ENCODE results near the gene SFTA2.
"Not testable (repeated sequence)": the region's sequence is repeated elsewhere in the genome, so short reads cannot be mapped to it uniquely, and the experiment has no call there.

Gene SFTA2

DNA sequence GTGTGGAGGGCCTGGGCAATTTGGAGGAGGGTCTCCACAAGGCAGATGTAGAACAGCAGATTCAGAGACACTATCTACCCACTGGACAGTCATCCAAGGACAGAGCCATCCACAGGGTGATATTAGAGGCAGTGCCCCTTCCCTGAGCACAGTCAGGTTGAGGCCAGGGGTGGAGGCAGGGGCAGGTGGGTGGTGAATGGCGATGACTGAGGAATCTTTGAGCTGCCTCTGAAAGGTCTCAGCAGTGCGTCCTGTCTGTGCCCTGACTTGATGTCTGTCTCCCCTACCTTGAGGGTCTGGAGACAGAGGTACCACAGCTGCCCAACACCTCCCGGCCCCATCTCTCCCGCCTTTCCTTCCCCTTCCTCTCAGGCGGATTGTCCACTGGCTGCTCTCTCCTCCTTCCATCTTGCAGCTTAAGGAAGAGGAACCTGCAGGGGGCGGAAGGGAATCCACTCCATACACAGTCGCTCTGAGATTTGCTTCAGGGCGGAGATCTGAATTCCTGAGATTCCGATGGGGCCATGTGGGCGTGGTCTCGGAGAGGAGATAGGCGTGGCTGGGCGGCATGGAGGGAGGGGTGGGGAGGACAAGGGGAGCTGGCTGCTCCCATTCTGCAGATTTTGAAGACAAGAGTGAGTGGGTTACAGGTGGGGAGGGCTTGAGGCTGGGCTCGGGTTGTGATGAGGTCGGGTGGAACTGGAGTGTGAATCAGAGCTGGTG lies 10.5 kb upstream of the SFTA2 start:
- no peak for DNase-seq

DNA sequence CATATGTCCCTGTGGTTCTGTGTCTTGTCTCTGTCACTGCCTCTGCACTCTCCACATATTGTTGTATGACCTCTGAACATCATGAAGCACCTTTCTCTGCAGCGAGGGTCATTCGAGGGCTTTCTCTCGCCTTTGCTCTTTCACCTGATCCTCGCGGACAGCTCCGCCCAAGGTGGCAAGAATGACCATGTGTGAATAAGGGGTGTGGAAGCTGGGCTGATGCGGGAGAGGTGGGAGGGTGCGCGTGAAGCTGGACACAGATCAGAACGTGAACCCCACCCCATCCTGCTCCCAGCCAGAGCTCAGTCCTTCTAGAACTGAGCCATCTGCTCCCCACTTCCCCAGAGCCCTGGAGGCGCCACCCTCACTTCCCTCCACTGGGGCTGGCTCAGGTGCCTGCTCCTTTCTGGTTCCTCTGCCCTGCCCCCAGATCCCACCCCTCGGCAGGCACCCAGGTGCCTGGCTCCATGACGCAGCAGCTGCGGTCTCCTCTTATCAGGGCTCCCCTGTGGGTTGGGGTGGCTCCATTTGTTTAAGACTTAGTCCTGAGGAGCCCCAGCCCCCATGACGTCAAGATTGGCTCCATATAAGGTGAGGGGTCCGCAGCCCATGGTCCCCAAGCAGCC lies 8.5 kb upstream of the SFTA2 start, which contains the start of gene MUCL3:
TSS of gene MUCL3 (plus strand) at position 613 of the 626 bp plus-strand sequence. CDS start 27 bp downstream, outside the sequence.
- DNase-seq: no peak

DNA sequence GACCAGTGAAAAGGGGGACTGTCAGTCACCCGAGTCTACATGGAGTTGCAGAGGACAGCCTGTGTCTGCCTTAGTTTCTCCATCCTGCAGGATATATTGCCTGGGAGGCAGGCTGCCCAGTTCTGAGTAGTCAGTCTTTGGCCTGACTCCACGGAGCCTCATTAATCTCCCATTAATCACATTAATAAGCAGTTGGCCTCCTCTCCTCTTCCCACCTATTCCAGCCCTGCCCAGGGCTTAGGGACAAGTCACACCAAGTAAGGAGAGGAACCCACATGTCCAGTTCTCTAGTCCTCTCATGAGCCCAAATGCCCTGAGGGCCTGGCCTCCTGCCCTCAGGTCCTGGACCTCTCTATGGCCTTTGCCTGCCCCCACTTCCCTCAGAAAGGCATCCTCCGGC lies 7.5 kb upstream of the SFTA2 start:
- no peak for DNase-seq

DNA sequence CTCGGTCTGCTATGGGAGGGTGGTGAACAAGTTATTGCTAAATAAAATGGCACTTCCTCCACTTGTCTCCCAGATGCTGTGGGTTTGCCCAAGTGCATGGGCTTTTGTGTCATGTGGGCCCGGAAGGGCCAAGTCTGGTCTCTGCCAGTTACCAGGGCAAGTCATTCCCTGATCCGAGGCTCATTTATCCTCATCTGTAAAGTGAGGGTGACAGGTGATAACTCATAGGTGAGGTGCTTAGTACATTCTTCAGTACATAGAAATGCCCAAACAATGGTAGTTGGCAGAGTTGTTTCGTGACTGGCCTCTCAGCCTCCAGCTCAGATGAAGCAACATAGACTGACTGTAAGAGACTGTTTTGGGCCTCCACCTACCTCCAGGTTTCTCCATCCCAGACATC lies 6.8 kb upstream of the SFTA2 start:
- DNase-seq: no peak

DNA sequence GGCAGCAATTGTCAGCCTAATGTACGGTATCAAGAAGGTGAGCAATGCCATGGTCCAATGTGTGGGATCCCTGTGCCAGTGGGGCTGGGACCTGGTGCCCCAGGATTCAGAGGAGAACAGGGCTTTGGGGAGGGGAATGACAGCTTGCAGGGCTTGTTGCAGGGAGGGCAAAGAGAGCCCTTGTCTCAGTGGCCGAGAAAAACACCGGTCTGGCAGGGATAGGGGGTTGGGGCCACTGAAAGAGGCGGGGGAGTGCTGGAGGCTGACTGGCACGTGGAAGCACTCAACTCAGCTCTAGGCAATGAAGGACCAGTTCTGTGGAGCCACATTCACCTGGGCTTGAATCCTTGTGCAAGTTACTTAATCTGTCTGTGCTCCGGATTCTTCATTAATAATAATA lies 5.3 kb upstream of the SFTA2 start:
- no peak for DNase-seq

DNA sequence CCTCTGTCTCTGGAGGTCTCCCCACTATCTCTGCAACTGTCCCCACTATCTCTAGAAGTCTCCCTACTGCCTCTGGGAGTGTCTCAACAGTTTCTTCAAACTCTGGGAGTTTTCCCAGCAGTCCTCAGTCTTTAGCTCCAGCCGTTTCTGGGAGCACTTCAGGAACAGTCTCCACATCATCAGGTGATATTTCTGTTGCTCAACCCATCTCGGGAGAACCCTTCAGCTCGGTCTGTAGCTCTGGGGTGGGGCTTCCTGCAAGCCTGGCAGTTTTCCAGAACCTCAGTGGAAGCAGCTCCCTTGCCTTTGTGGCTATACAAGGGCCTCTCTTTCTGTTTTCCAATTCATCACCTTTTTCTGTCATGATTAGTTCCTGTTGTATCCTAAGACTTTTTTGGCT lies 3.0 kb upstream of the SFTA2 start:
- DNase-seq: no peak

DNA sequence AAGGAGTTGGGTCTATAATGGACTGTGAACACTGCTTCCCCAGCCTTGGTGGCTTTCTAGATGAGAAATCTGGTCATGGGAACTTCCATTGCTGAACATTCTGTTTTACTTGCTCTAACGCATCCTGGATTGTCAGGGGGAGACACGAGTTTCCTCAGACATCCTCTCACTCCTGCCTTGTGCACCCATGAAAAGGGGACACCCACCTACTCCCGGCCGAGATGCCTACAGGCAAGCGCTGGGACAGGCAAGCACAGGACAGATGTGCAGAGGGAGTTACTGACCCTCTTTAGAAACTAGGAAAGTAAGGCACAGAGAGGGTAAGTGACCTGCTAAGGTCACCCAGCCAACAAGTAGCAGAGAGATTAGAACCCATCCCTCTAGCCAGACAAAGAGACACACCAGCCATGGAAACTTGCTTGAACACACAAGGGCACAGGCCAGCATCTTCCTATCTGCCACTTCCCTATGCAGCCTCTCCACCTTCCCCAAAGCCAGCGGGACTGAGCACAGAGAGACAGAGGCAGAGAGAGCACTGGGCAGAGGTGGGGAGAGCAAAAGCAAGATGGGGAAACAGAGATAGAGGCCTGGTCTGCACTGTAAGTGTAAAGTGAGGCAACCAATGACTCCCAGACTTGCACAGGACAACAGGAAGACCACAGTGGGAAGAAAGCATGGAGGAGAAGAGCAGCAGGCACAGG lies 845 bp upstream of the SFTA2 start:
- no peak for DNase-seq

DNA sequence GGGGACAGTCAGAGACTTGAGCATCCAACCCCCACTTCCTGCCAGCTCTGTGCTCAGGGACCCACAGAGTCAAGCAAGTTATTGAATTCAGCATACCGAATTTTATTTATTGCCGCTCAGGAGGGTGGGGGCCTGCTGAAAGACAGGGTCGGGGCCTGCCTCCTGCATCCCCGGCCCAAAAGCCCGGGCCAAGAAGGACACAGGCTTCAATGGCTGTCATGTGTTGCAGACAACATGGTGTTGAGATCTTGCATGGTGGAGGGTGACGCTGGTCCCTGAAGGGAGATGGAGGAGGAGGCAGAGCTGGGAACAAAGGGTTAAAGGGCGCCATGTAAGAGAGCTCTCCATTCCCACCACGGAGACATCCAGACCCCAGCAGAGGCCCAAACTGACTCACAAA lies 698 bp downstream of the SFTA2 start:
- DNase-seq: no peak

DNA sequence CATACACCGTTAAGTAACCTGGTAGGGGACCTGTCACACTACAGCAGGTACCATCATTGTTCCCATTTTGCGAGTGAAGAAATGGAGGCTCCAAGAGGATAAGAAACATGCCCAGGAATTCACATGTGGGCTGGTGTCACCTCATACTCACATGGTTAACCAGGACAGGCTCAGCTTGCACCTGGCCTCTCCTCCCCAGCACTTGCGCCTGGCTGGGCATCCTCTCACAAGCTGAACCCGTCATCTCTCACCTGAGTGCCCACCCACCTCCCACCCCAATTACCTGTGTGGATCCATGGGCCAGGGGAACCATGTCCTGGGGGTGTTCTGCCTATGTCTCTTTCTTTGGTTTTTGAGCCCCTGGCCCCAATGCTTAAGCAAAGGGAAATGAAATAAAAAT lies 1.5 kb downstream of the SFTA2 start:
- no peak for DNase-seq

DNA sequence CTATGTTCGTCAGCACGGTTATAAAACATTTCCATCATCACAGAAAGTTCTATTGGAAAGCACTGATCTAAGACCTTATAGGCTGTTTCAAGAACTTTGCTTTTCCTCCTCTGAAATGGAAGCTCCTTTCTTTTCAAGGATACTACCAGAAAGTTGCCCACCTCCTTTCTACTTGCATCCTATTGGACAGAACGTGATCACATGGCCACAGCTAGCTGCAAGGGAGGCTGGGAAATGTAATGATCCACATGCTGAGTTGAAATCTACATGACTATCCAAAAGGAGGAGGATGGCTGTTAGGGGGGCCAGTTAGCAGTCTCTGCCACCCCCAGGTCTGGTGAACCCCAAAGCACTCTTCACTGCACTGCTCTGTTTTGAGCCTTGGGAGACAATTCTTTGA lies 3.3 kb downstream of the SFTA2 start:
- DNase-seq: no peak

DNA sequence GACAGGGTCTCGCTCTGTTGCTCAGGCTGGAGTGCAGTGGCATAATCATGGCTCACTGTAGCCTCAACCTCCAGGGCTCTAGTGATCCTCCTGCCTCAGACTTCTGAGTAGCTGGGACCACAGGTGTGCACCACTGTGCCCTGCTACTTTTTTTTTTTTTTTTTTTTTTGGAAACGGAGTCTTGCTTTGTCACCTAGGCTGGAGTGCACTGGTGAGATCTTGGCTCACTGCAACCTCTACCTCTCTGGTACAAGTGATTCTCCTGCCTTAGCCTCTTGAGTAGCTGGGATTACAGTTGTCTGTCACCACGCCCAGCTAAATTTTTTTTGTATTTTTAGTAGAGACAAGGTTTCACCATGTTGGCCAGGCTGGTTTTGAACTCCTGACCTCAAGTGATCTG lies 4.9 kb downstream of the SFTA2 start:
- not testable (repeated sequence) for DNase-seq

DNA sequence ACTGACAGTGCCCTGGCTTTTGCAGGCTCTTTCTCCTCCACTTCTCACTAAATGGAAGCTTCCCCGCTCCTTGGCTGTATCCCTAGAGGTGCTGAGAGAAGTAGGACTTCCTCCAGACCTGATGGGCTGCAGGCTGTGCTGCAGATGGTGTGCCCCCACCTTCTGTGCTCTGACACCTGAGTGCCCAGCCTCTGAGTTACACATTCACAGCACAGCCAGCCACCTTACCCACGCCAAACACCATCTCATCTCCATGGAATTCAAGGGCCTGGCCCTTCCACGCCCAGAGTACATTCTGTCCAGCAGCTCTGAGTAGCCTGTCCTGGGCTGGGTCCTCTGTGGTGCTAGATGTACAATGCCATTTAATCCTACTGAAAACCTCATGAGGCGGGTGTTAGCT lies 5.3 kb downstream of the SFTA2 start:
- DNase-seq: no peak

DNA sequence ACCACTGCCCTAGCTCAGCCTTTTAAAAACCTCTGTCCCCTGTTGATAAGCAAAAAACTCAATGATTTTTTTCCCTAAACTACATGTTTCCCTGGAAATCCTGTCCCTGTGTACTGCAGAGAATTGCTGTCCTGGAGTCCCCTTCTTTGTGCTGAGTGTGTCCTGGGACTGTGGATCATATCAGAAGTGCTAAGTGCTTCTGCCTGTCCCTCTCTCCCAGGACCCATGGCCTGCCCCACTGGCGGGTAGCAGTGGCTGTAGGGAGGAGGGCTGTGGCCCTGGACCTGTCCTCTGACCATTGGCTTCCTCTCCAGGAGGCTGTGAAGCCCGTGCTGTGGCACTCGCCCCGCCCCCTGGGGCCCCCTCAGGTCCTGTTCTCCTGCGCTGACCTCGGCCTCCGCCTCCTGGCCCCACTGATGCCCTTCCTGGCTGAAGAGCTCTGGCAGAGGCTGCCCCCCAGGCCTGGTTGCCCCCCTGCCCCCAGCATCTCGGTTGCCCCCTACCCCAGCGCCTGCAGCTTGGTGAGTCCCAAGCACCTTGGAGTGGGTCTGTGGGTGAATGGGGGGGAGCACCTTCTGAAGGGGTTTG lies 7.8 kb downstream of the SFTA2 start:
- not testable (repeated sequence) for DNase-seq

DNA sequence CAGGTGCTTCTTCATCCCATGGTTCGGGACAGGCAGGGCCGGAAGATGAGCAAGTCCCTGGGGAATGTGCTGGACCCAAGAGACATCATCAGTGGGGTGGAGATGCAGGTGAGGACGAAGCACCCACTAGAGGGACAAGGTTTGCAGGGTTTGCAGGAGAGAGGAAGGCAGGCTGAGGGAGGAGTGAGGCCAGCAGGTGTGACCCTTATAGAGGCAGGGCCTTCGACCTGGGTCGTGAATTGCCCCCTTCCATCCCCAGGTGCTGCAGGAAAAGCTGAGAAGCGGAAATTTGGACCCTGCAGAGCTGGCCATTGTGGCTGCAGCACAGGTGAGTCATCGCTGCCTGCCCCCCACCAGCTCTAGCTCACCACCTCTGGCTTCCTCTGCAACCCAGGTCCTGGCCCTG lies 9.5 kb downstream of the SFTA2 start:
- no peak for DNase-seq

DNA sequence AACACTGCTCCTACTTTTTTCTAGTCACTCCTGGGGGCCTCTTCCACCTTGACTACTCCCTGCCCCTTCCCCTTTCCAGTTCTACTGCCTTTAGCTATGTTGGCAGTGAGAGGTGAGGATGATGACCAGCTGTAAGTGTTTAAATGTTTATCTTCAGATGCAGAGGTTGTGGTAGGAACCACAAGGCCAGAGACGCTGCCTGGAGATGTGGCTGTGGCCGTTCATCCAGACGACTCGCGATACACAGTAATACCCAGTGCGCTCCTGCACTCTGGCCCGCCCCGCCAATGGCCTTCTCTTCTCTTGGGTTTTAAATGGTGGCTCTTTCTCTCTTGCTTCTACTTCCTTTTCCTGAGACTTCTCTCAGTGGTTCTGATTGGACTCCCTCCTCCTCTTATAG lies 13.3 kb downstream of the SFTA2 start:
- no peak for DNase-seq

DNA sequence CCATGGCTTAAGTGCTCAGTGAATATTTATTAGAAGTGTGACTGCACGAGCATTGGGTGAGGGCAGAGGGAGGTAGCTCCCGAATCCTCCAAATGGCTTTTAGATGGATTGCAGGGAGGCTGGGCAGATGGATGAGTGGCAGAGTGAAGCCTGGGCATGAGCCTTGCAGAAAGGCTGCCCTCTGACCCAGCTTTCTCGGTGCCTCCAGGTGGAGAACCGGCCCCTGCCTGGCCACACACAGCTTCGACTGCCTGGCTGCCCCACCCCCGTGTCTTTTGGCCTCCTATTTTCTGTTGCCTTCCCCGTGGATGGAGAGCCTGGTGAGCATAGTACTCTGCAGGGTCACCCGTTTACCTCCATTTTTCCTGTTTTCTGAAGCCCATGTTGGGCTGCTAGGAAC lies 14.5 kb downstream of the SFTA2 start:
- no peak for DNase-seq

DNA sequence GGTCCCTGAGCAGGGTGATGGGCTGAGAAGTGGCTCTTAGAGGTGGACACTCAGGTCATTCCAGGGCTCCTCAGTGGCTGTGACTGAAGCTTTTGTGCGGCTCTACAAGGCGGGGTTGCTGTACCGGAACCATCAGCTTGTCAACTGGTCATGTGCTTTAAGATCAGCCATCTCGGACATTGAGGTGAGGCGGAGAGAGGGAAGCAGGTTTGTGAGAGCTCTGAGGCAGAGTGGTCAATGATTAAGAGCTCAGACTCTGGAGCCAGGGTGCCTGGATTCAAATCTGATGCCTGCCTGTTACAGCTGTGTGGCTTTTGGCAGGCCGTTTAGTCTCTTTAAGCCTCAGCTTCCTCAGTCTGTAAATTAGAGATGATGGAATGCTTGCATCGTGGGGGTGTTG lies 14.9 kb downstream of the SFTA2 start:
- DNase-seq: no peak

DNA sequence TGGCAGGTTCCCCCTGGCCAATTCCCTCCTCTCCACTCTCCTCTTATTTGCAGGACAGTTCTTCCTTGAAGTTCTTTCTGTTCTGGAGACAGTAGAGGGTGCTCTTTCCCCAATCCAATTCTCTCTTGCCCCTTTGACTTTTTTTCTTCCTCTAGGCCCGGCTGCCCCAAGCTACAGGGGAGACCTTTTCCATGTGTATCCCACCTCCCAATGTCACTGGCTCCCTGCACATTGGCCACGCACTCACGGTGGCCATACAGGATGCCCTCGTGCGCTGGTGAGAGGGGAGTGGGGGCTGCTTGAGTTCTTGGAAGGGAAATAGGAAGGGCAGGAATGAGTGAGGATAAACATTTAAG lies 16.4 kb downstream of the SFTA2 start:
- peak; percentile 21 for DNase-seq

DNA sequence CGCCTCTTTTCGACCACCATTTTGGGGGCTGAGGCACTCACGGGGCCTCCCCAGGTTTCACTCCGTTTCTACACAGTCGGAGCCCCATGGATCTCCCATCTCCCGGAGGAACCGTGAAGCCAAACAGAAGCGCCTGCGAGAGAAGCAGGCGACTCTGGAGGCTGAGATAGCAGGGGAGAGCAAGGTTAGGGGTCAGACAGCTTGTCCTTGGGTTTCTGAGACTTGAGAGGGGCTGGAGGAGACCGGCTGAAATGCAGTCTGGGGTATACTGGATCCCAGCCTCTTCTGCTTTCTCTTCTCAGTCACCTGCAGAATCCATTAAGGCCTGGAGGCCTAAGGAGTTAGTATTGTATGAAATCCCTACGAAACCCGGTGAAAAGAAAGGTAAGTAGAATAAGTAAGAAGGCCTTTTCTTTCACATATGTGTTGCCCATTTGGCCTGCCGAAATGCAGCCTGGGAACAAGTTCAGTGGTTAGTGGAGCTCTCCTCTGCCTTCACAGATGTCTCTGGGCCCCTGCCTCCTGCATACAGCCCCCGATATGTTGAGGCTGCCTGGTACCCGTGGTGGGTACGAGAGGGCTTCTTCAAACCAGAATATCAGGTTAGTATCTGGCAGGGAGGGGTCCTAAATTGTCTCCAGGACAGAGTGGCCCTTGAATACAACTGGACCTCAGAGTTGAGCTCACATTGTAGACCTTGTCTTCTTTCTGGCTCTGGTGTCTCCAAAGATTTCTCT lies 16.9 kb downstream of the SFTA2 start:
- DNase-seq: no peak

DNA sequence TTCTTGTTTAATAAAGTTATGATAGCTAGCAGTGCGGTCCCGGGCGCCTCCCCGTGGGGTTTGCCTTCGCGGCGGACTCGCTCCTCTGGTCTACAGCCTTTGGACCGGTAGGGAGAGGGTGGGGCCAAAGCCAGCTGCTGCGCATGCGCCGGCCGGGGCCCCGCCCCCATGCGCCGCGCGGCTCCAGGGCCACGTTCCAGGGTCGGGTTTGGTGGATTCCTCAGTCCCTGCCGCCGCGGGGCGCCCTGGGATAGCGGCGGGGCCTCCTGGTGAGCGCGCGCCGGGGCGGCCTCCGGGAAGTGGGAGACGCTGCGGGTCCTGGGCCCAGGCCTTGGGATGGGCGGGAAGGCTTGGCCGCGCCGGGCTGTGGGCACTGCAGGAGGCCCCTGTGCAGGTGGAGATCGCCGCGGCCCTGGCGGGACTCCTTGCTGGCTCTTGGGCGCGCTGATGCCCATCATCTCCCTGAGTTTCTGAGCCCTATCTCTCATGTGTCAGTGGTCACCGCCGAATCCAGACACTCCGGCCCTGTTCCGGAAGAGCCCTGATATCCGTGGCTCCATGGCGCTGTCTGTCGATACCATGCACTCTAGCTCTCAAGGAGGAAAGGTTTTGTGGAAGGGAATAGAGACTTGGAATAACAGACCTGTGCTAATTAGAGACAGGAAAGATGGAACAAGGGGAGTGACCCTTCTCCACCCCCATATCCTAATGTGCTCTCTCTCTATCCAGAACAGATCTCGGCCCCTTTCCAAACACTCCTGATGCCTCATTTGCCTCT lies 17.7 kb downstream of the SFTA2 start, which contains the start of gene VARS2:
TSS of gene VARS2 (plus strand) at position 163 of the 778 bp plus-strand sequence. CDS start at position 762, 599 bp downstream.
- DNase-seq: peak; percentile 92

DNA sequence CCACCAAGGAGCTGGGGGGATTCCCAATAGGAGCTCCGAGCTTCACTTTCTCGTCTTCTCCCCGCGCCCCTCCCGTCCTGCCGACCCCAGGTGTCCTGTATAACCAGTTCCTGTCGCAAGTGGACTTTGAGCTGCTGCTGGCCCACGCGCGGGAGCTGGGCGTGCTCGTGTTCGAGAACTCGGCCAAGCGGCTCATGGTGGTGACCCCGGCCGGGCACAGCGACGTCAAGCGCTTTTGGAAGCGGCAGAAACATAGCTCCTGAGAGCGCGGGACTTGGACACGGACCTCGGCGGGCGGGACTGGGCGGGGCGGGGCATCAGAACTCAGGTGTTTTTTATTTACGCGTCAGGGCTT lies 18.3 kb downstream of the SFTA2 start:
- no peak for DNase-seq

Data from activated T-cell treated with anti-CD3 and anti-CD28 coated beads, Interleukin-2, amount 50 U/mL, for 1 hour (primary cell).